Right renal pelvis (tissue), 4 donors: ENCODE results near the gene LTBR. TPM values are rescaled to one million over a fixed set of nuclear protein-coding genes. Genes with fewer than 3 reads are reported as not detected.

Experiments
- DNase-seq, 4 donors: peaks; one replicate each; pipeline ENCODE4 v3.0.0-alpha.2; 2013; ENCODE audit warnings: low read depth in 4 of 4, low spot score in 3 of 4, missing footprints in 1 of 4
- polyA plus RNA-seq, 4 donors: library from polyadenylated mRNA; unstranded; fragments of 120-200 nt; gene quantifications; one replicate each; pipeline ENCODE4 v1.2.1, GENCODE V29; 2013; ENCODE audit not compliant: insufficient read length in 4 of 4

The LTBR gene
- polyA plus RNA-seq, 4 donors = 60.4 to 64.9 (median 61.6) TPM

DNA sequence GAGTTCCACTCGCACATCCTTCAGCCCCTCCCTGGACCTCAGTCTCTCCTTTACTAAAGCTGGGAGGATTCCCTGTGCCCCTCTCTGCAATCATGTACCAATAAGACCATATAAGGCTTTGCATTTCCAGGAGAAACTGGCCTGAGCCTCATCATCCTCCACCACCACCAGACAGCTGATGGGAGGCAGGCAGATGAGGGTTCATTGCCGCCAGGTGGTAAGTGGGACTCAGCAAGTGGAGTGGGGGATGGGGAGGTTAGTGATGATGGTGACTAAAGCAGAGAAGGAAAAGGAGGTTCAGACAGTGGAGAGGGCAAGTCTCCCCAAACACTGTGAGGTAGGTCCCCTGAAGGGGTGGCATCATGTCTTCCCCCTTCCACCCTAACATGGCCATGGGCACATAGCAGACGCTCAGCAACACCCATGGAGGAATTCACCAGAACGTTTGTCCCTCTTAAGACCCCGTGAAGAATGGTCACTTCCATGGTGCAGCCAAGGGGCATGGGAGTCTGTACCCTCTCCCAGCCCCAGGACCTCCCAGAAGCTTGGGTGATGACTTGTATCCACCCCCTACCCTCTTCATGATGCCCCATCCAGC lies 37.6 kb upstream of the LTBR start:
- no peak for DNase-seq

DNA sequence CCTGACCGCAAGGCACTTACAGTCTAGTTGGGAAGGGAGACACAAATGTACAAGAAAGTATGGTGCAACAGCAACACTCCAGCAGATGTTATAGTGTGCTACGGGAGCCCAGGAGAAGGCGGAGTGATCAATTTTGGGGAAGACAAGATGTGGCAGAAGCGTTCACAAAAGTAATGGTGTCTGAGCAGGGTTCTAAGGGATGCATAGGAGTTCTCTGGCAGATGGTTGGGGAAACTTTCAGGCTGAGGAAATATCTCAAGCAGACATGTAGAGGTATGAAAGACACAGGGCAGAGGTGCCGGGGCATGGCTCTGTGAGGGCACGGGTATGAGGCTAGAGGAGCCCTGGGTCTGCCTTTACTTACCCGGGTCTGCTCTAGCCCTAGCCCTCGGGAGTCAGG lies 37.0 kb upstream of the LTBR start:
- no peak for DNase-seq

DNA sequence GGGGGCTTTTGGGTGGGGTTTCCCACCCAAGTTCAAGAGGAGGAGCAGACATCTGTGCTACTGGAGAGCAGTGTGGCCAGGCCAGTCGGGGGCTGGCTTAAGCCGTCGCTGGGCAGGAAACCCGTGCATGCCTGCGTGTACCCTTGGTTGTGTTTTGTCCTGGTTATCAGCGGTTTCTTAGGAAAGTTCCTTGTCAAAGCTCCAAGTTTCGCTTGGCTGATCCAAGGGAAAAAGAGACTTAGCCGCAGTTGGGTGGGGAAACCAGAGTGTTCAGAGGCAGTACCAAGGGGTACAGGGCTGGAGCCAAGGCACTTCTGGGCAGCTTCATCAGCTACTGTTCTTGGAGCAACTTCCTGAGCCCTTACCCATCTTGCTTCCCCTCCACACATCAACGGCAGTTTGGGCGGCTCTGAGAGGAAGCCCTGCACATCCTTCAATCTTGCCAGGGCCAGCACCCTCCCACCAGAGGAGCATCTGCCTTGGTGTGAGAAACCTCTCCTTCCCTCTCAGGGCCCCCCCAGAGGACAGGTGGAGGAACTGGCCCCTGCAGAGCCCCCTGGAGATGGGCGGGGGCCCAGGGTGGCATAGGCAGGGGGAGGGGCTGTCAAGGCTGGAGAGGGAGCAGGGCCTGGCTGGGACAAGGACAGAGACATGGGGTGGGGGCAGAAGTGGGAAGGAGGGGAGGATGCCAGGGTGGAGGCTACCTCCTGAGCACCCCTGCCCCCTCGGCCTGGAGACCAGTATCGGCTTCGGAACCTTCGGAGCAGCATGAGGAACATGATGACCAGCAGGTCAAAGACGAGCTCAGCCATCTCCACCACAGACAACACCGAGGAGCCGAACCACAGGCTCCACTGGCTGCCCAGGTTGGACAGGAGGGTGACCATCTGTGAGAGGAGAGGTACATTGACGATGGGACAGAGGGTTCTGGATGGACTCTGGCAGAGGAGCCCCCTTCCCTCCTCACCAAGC lies 36.3 kb upstream of the LTBR start:
- DNase-seq = no peak

DNA sequence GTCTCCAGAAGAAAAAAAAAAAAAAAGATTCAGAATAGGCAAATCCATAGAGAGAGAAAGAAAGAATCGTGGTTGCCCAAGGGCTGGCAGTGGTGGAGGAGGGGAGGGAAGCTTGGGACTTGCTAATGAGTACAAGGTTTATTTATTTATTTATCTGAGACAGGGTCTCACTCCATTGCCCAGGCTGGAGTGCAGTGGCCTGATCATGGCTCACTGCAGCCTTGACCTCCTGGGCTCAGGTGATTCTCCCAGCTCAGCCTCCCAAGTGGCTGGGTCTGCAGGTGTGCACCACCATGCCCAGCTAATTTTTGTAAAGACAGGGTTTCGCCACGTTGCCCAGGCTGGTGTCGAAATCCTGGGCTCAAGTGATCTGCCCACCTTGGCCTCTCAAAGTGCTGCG lies 32.3 kb upstream of the LTBR start:
- DNase-seq = no peak

DNA sequence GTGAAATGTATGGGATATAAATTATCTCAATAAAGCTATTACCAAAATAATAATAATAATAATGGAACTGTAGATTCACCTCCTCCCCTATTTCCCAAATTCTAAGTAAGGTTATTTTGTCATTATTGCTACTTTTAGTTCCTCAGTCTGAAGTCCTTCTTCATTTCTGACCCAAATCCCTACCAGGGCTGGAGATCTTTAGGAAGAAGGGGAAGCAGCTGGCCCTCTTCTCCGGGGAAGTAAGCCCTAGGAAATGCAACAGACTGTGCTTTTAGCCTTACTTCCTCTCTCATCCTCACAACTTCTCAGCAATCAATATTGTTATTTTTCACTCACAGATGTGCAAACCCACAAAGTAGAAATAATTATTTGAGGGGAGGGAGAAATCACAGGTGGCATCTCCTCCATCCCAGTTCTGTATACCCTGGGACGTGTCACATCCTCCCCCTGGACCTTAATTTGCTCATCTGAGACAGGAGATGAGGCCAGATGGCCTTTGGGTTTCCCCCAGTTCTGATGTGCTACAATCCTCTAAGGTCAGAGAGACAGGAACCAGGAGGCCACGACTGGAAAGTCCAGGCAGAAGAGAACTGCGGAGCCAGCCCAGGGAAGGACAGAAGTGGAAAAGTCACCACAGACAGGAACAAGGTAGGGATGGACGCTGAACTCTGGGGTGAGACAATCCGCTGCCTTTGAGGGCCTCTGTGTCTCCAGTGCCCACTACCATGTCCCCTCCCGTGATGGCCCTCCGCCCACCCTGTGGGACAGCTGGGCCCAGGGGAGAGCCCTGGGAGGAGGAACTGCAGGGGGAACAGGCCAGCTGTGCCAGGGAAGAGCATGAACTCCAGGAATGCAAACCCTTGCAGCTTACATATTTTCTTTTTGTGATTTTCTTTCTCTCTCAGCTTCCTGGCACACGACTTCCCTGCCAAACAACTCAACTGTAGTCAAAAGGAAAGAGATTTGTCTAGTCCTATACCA lies 31.5 kb upstream of the LTBR start:
- no peak for DNase-seq

DNA sequence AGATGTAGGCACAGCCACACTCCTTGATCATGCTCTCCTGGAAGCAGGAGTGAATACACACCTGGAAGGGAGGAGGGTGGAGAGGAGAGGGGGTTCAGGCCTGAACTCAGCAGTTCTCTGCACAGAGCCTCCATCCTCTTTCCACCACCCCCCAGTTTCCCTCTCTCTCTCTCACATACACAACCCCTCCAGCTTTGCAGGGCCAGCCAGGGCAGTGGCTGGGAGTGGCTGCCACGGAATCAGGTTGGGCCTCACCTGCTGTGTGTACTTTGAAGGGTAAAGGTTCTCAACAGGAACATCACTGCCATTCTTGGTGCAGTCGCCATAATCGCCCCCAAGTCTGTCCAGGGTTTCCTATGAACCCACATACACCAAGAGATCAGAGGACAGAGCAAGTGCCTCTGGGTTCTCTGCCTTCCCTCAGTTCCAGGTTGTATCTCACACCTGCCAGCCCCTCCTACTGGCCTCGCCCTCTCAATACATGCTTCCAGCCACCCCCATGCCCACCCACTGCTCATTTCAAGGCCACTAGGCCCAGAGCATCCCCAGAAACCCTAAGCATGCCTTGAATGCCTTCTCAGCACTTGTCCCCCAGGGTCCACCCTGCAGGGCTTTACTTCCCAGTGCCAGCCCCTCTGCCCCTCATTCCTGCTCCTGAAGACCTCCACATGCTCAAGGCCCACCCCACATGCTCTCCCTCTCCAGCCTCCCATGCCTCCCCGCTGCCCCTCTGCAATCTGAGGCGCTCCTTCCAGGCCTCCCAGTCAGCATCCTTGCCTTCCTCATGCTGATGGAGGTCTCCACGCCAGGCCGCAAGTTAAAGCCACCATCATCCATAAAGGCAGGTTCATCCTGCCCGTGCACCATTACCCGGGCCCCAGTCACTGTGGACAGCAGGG lies 29.2 kb upstream of the LTBR start:
- DNase-seq = no peak

DNA sequence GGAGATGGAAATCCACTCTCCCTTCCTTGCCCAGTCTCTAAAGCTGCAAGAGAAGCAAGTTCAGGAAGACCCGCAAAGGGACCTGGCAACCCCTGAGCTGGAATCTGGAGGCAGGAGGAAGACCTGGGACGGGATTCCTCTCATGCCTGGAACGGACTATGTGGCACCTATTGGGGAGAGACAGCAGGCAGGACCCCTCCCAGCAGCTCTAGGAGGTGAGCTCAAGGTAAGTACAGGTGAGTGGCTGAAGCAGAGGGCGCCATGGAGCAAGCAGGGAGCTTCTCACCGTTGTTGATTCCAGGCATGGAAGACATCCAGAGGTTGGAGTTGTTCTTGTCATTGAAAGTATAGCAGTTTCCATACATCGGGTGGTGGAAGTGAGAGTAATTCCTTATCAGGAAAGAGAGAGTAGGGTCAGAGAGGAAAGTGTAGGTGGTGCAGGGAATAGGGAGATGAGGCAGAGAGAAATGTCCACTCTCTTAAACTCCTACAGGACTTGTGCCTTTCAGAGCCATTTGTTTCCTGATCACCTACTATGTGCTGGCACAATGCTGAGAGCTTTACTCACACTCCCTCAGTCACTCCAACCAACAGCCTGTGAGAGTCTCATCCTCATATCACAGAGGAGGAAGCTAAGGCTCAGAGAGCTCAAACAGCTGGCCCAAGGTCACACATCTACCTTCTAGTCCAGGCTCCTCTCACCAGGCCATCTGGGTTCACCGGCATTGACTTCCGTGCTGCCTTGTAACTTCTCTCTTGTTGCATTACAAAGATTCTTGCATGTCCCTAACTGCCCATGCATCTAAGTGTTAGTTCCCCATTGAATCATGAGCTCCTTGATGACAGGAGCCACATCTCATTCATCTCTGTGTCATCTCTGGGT lies 28.2 kb upstream of the LTBR start:
- DNase-seq = no peak

DNA sequence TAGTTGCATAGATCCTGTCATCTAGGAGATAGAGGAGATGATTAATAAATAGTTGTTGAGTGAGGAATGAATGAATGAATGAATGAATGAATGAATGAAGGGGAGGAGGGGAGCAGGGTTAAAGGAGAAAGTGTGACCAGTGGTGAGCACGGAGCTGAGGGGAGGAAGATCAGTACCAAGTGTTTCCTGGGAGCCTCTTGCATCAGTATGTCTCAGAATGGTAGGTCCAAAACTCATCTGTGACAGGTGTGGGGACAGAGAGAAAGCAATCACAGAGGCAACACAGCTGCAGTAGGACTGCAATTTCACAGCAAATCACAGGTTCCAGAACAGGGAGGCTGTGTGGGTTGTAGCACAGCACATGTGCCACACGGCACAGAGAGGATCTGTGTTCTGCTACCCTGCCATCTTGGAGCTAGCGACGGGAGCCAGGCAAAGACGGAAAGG lies 27.6 kb upstream of the LTBR start:
- no peak for DNase-seq

DNA sequence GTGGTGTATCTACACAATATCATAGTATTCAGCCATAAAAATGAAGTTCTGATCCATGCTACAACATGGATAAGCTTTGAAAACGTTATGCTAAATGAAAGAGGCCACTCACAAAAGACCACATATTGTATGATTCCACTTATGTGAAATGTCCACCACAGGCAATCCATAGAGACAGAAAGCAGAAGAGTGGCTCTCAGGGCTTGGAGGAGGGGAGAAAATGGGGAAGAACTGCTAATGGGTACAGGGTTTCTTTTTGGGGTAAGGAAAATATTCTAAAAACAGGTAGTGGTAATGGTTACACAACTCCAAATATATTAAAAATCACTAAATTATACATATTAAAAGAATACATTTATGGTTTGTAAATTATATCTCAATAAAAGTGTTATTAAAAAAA lies 25.1 kb upstream of the LTBR start:
- DNase-seq = no peak

DNA sequence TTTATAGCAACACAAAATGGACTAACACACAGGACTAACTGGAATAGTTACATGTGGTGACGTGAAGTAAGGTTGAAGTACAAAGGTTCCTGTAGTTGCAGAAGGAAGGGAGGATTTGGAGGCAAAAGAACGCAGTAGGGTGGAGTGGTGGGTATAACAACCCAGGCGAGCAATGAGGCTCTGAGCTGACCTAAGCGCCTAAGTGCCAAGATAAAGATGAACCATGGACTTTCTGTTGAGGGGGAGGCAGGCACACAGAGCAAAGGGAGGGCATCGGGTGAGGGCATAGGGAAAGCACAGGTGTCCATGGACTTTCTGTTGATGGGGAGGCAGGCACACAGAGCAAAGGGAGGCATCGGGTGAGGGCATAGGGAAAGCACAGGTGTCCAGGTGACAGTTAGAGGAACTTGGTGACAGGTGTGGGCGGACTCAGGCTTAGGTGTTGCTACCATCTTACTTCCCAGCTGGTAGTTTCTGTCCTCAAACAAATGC lies 23.8 kb upstream of the LTBR start:
- no peak for DNase-seq

DNA sequence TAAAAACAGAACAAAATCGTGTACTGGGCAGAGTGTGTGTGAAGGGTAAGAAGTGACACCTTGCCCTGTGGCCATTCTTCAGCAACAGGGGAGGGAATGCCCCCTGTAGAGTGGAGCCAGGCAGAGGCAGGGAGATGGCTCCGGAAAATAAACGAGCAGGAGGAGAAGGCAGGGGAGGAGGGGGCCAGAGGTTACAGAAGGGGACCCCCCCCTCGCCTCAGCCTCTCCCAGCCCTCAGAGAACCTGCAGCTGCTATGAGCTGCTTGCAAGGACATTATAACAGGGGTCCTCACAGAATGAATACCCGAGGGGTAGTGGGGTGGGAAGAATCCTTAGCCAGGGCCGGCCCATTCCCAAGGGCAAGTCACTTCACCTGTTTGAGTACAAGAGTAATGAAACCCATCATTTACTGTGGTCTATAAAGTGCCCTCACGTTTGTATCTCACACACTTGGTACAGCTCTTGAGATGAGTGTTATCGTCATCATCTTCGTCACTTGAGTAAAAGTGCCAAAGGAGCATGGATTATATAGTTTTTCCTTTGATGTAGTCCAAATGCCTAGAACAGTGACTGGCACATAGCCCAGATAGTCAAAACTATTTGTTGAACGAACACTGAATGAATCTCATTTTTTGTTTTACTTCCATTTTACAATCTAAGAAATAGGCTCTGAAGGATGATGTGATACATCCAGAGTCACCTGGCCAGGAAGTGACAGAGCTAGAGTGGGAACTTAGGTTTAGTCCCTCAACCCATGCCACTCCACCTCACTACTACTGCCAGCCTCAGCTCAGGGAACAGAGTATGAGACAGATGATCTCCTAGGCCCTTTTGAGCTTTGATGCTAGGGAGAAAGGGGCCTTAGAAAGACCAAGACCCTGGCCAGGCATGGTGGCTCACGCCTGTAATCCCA lies 23.1 kb upstream of the LTBR start:
- no peak for DNase-seq

DNA sequence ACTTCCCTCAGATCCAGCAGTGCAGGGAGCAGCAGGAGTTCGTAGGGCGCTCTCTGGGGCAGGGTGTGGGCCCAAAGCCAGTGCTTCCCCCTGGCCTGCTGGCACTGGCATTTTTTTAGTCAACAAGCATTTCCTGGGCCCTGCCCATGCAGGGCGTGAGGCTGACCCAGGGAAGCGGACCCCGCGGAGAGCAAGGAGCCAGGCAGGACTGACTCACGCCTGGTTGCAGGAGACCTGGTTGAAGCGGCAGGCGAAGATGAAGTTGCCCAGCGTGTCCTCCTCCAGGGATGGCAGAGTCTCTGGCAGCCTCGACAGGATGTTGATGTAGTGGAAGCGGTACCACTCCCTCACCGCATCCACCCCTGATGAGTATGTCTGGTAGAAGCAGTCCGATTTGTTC lies 22.1 kb upstream of the LTBR start:
- no peak for DNase-seq

DNA sequence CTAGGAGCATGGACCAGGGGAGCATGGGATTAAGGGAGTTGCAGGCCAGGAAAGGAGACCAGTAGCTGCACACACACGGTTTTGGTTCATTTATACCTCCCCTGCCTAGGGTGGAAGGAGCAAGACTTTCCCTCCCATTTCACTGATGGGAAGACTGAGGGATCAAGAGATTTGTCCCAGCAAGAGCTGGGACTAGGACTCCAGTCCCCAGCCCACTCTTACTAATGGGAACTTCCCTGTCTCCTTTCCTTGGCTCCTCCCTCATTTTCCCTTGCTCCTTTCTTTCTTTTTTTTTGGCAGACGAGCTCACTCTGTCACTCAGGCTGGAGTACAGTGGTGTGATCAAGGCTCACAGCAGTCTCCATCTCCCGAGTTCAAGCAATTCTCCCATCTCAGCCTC lies 21.6 kb upstream of the LTBR start:
- DNase-seq = no peak

DNA sequence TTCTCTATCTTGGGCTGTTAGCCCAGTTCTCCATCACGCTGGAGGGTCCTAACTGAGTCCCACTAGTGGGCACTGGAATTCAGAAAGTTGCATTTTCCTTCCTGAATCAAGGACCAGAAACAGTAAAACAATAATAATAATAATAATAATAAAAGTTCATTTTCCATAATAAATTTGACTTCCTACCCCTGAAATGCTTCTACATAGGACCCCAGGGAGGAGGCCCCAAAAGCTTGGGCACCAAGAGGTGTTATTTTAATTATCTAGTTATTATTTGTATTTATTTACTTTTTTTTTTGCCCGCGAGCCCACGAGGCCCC lies 21.0 kb upstream of the LTBR start:
- DNase-seq = no peak

DNA sequence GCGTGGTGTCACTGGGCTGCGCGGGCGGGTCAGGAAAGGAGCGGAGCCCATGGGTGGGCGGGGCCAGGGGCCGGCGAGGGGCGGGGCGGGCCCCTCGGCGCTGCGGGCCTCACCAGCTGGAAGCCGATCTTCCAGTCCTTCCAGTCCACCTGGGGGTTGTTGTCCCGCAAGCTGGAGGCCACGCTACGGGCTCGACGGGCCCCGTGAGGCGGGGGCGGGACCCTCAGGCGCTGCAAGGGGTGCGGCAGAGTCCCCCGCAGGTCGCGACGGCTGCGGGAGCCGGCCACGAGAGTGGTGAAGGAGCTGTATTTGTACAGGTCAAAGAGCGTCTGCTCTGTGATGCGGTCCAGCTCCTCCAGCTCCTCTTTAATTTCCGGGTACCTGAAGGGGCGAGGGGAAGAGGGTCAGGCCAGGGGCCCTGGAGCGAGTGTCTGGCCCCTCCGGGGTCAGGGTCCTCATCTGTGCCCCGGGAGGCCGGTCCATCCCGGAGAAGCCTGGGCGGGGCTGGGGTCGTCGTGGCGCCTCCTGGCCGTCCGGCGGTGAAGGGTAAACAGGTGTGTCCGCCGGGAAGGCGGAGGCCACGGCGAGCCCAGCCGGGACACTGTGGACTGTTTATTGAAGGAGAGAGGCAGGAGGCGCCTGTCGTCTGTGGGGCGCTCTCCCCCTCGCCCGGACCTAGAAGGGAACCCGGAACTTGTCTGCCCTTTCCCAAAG lies 20.5 kb upstream of the LTBR start:
- no peak for DNase-seq

DNA sequence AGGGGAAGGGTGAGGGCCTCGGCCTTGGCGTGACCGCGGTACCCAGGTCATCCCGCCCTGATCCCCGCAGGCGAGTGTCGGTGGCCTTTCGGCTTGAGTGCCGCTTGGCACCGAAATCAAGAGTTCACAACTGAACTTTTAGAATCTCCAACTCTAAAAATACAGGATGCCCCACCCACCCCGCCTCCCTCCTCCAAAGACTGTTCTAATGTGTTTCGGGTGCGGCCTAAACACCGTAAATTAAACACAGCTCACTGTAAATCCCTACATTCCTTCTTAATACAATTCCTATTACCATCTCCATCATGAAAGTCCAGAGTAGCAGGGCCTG lies 20.0 kb upstream of the LTBR start:
- DNase-seq = no peak
